BJ (cell line): ENCODE data around the gene MIA3. TPM values are rescaled to one million over a fixed set of nuclear protein-coding genes. Genes with fewer than 3 reads are reported as not detected.

Source experiments
- CTCF ChIA-PET: fragments of 350-600 bp; formaldehyde crosslinking; extraction: SDS; loops from one replicate; lab custom pipeline; 2021; ENCODE audit warnings: antibody characterized with exemption, inconsistent platforms; lab: Yijun Ruan, JAX
- POLR2A ChIA-PET: fragments of 300-600 bp; sonication (Branson Sonifier 250); formaldehyde crosslinking; extraction: SDS; loops from one replicate; lab custom pipeline; 2021; ENCODE audit warnings: antibody characterized with exemption; lab: Charles Lee
- DNase-seq: peaks from one replicate; pipeline ENCODE4 v3.0.0-alpha.2; 2011; ENCODE audit warnings: low read depth
- H3K27me3 ChIP-seq: 2 replicates; pipeline ENCODE4 v1.6.0; 2011; ENCODE audit warnings: low read length; ENCODE audit not compliant: control insufficient read depth, insufficient read depth
- H3K36me3 ChIP-seq: 2 replicates; pipeline ENCODE4 v1.5.1; 2011; ENCODE audit warnings: low read length; ENCODE audit not compliant: control insufficient read depth, insufficient read depth
- H3K4me3 ChIP-seq: 2 replicates; pipeline ENCODE4 v1.5.1; 2011; ENCODE audit warnings: low read depth, mild to moderate bottlenecking, control low read depth, low read length
- polyA plus RNA-seq: library from polyadenylated mRNA; depleted of rRNA; stranded (reverse); fragments of >200 nt; gene quantifications from 2 replicates; pipeline ENCODE4 v1.2.3, GENCODE V29; 2011
- TF ChIP-seq, protein P1 (sequence below): IDR thresholded peaks from 2 replicates; pipeline ENCODE4 v1.5.1; 2011; ENCODE audit warnings: low read depth, mild to moderate bottlenecking, control low read depth, inconsistent platforms, low read length, moderate library complexity; ENCODE audit not compliant: insufficient read depth

The MIA3 gene
- polyA plus RNA-seq, 1 experiment = 79.3 TPM

DNA sequence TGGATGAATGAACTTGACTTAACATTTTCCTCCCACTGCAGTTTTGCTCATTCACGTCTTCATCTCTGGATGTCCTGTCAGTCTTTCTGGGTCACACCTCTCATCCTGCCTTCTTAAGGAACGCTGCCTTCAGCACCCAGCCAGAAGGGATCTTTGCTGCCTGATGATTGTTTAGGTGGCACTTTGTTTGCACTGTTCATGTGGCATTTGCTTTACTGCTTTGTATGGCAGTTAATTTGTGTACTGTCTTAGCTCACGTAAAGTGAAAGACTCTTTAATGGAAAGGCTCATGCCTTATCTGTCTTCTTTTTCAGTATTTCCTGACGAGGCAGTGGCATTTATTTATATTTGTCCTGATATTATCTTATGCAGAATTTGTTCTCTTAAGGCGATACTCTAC, 4.9 kb downstream of the MIA3 start:
- TF ChIP-seq, protein P1, sequence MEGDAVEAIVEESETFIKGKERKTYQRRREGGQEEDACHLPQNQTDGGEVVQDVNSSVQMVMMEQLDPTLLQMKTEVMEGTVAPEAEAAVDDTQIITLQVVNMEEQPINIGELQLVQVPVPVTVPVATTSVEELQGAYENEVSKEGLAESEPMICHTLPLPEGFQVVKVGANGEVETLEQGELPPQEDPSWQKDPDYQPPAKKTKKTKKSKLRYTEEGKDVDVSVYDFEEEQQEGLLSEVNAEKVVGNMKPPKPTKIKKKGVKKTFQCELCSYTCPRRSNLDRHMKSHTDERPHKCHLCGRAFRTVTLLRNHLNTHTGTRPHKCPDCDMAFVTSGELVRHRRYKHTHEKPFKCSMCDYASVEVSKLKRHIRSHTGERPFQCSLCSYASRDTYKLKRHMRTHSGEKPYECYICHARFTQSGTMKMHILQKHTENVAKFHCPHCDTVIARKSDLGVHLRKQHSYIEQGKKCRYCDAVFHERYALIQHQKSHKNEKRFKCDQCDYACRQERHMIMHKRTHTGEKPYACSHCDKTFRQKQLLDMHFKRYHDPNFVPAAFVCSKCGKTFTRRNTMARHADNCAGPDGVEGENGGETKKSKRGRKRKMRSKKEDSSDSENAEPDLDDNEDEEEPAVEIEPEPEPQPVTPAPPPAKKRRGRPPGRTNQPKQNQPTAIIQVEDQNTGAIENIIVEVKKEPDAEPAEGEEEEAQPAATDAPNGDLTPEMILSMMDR = no peak
- peaks cover 3% of the 10 kb centered on the region for H3K36me3 ChIP-seq
- no peaks in the 10 kb centered on the region for H3K27me3 ChIP-seq
- ChIA-PET CTCF (interaction anchor here (2.0 kb wide), 1 partner anchor 157 kb away, joined by 11 read pairs; no protein-coding TSS in a partner anchor), POLR2A (no interaction called here)
- DNase-seq = no peak
- no peak overlapping the region for H3K4me3 ChIP-seq

DNA sequence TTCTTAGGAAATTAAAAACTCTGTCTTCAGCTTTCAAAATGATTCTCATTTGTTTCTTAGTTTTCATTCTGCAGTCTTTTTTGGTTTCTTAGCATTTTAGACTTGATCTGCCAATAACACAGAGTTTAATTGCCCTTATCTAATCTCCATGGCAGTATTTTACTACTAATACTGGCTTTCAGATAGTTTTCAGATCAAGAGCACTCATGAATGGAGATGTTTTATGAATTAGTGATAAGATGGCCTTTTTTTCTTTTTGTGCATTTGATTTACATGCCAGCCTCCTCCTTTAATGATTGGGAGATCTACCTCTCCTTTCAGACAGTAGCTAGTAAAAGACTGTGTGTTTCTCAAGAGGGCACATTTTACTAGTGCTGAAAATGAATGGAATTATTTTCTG, 5.6 kb downstream of the MIA3 start:
- H3K36me3 ChIP-seq = peaks cover 3% of the 10 kb centered on the region
- ChIA-PET POLR2A (no interaction called here), CTCF (interaction anchor here (1.6 kb wide), 1 partner anchor 158 kb away, joined by 4 read pairs; no protein-coding TSS in a partner anchor)
- DNase-seq = no peak
- no peak overlapping the region for H3K4me3 ChIP-seq
- no peaks in the 10 kb centered on the region for H3K27me3 ChIP-seq
- TF ChIP-seq, protein P1 = no peak

DNA sequence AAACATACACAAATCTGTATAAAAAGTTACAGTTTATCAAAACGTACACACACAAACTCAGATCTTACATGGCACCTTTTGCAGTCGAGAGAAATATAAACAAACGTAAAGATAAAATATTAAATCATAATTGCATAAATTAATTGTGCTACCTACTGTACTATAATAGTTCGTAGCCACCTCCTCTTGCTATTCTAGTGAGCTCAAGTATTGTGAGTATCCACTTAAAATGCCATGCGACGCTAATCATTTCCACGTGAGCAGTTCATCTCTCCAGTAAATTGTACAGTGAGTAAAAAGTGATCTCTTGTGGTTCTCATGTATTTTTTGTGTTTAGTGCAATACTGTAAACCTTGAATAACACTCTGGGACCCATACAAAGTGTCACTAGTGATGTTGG, 6.3 kb downstream of the MIA3 start:
- Histone ChIP-seq H3K4me3 (no peak overlapping the region), H3K36me3 (peaks cover 7% of the 10 kb centered on the region), H3K27me3 (no peaks in the 10 kb centered on the region)
- TF ChIP-seq, protein P1 = no peak
- CTCF ChIA-PET = interaction anchor here (0.7 to 1.7 kb wide), 3 partner anchors 10 to 1794 kb away, joined by 4 to 7 read pairs (median 4); no protein-coding TSS in a partner anchor
- POLR2A ChIA-PET = no interaction called here
- no peak for DNase-seq

DNA sequence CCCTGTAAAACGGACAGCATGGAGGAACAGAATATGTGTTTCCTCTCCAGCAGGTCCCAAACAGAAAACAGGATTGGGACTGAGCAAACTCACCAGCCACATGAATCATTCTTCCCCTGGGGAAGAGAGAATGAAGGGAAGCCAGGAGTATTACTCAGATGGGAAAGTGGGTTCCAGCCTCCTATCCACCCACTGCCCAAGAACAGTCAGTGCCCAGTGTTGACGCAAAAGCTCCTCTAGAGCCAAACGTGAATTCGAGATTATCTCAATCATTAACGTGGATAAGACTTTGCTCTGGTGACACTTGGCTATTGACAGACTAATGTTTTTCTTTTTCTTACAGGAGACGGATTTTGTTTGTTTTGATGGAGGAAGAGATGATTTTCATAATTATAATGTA, 9.3 kb downstream of the MIA3 start:
- H3K4me3 ChIP-seq = no peak overlapping the region
- TF ChIP-seq, protein P1 = no peak
- ChIA-PET CTCF (interaction anchor here (2.9 kb wide), 1 partner anchor 162 kb away, joined by 18 read pairs; no protein-coding TSS in a partner anchor), POLR2A (no interaction called here)
- H3K27me3 ChIP-seq = no peaks in the 10 kb centered on the region
- no peak for DNase-seq
- peaks cover 7% of the 10 kb centered on the region for H3K36me3 ChIP-seq

DNA sequence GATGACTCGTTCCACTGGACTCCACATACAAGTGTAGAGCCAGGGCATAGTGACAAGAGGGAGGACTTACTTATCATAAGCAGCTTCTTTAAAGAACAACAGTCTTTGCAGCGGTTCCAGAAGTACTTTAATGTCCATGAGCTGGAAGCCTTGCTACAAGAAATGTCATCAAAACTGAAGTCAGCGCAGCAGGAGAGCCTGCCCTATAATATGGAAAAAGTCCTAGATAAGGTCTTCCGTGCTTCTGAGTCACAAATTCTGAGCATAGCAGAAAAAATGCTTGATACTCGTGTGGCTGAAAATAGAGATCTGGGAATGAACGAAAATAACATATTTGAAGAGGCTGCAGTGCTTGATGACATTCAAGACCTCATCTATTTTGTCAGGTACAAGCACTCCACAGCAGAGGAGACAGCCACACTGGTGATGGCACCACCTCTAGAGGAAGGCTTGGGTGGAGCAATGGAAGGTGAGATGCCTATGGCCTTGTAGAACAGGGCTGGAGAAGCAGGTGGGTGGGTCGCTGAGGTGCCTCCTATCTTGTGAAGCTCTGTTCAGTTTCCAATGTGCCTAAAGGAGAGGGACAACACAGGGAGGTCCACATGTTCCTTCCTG, 12.1 kb downstream of the MIA3 start:
- no peak overlapping the region for H3K4me3 ChIP-seq
- CTCF ChIA-PET = interaction anchor here (8.0 kb wide), 1 partner anchor 165 kb away, joined by 105 read pairs; no protein-coding TSS in a partner anchor
- H3K36me3 ChIP-seq = peaks cover 11% of the 10 kb centered on the region
- POLR2A ChIA-PET = no interaction called here
- no peaks in the 10 kb centered on the region for H3K27me3 ChIP-seq
- TF ChIP-seq, protein P1 = no peak
- no peak for DNase-seq
